PC-3 (cell line): ENCODE measurements around the gene FTO. TPM values are rescaled to one million over a fixed set of nuclear protein-coding genes. Genes with fewer than 3 reads are reported as not detected.

Experiments used
- ATAC-seq: fragments of 200-7000 bp; cut with Tn5 transposase; 2 replicates; pipeline ENCODE4 v1.9.1; 2020; ENCODE audit warnings: mild to moderate bottlenecking, moderate library complexity
- BruUV-seq: library from RNA; stranded (reverse); fragments of 400-500 nt; replicated peaks from 2 replicates; lab custom pipeline; 2021; lab: Mats Ljungman, UMichigan
- CTCF ChIA-PET: fragments of 300-600 bp; sonication (Branson Sonifier 250); formaldehyde crosslinking; loops from one replicate; lab custom pipeline; 2022; ENCODE audit warnings: antibody characterized with exemption; lab: Charles Lee
- POLR2A ChIA-PET: fragments of 300-600 bp; sonication (Branson Sonifier 250); formaldehyde crosslinking; loops from one replicate; lab custom pipeline; 2022; ENCODE audit warnings: antibody characterized with exemption; ENCODE audit not compliant: unreplicated experiment; lab: Charles Lee
- DNase-seq: peaks from one replicate; pipeline ENCODE4 v3.0.0-alpha.2; 2015
- H2AFZ ChIP-seq: fragments of 300-600 bp; sonication (generic); 2 replicates; pipeline ENCODE4 v1.6.0; 2016; ENCODE audit warnings: antibody characterized with exemption, low read length
- H3F3A ChIP-seq: fragments of 300-600 bp; sonication (generic); one replicate; pipeline ENCODE4 v1.6.0; 2017; ENCODE audit warnings: antibody characterized with exemption, low read length, control low read depth, mild to moderate bottlenecking; ENCODE audit not compliant: unreplicated experiment
- H3K27ac ChIP-seq: fragments of 300-600 bp; sonication (generic); 2 replicates; pipeline ENCODE4 v1.5.1; 2016; ENCODE audit warnings: mild to moderate bottlenecking, low read length
- H3K27me3 ChIP-seq: fragments of 300-600 bp; sonication (generic); 2 replicates; pipeline ENCODE4 v1.6.1; 2016; ENCODE audit warnings: low read length, mixed read lengths
- H3K36me3 ChIP-seq: fragments of 300-600 bp; sonication (generic); 2 replicates; pipeline ENCODE4 v1.6.1; 2016; ENCODE audit warnings: low read depth, mixed run types, low read length, mixed read lengths
- H3K4me1 ChIP-seq: fragments of 300-600 bp; sonication (generic); 2 replicates; pipeline ENCODE4 v1.5.1; 2016; ENCODE audit warnings: low read length; ENCODE audit not compliant: insufficient read depth
- H3K4me2 ChIP-seq: fragments of 300-600 bp; sonication (generic); 2 replicates; pipeline ENCODE4 v1.6.0; 2016; ENCODE audit warnings: low read length
- H3K4me3 ChIP-seq: fragments of 300-600 bp; sonication (generic); 2 replicates; pipeline ENCODE4 v1.5.1; 2016; ENCODE audit warnings: mild to moderate bottlenecking, low read length, mixed read lengths
- H3K79me2 ChIP-seq: fragments of 300-600 bp; sonication (generic); 2 replicates; pipeline ENCODE4 v1.6.1; 2017; ENCODE audit warnings: low read length, mixed read lengths
- H3K9ac ChIP-seq: fragments of 300-600 bp; sonication (generic); 2 replicates; pipeline ENCODE4 v1.6.0; 2016; ENCODE audit warnings: mild to moderate bottlenecking, low read length
- H3K9me2 ChIP-seq: fragments of 300-600 bp; sonication (generic); replicated peaks from 2 replicates; pipeline ENCODE4 v1.6.1; 2016; ENCODE audit warnings: mixed run types, low read length, mixed read lengths
- H3K9me3 ChIP-seq: fragments of 300-600 bp; sonication (generic); 2 replicates; pipeline ENCODE4 v1.6.1; 2016; ENCODE audit warnings: low read length, mixed read lengths
- H4K20me1 ChIP-seq: fragments of 300-600 bp; sonication (generic); 2 replicates; pipeline ENCODE4 v1.6.1; 2016; ENCODE audit warnings: low read length, mixed read lengths
- CTCF ChIP-seq: fragments of 300-600 bp; sonication (generic); conservative IDR thresholded peaks from 2 replicates; pipeline ENCODE4 v1.5.1; 2017; ENCODE audit warnings: antibody characterized with exemption, low read depth, mild to moderate bottlenecking, low read length
- EZH2 ChIP-seq: fragments of 300-600 bp; sonication (generic); IDR thresholded peaks from one replicate; pipeline ENCODE4 v1.6.1; 2017; ENCODE audit warnings: antibody characterized with exemption, mild to moderate bottlenecking, low read length; ENCODE audit not compliant: unreplicated experiment
- EZH2phosphoT487 ChIP-seq: fragments of 300-600 bp; sonication (generic); IDR thresholded peaks from 2 replicates; pipeline ENCODE4 v1.6.1; 2018; ENCODE audit warnings: mild to moderate bottlenecking, antibody characterized with exemption, low read length, borderline replicate concordance
- intact Hi-C: fragments of 100-400 bp; cut with micrococcal nuclease; formaldehyde crosslinking; loops from 2 replicates; pipeline ENCODE4 v1.9.0; 2023
- total RNA-seq: library from RNA; depleted of rRNA; stranded (reverse); fragments of >200 nt; gene quantifications from 2 replicates; pipeline ENCODE4 v1.2.3, GENCODE V29; 2014

The FTO gene
- total RNA-seq, 1 experiment from 2014 or later = 27.0 TPM

- no peak overlapping the region for H3K4me3 ChIP-seq
- no peaks in the 10 kb centered on the region for H3K79me2 ChIP-seq
- H3K9ac ChIP-seq = no peak overlapping the region
- H3K27me3 ChIP-seq = no peaks in the 10 kb centered on the region
- H3K9me3 ChIP-seq = no peaks in the 10 kb centered on the region
- H3K4me1 ChIP-seq = no peaks in the 10 kb centered on the region
- no peak overlapping the region for H3K4me2 ChIP-seq
- intact Hi-C loops = no loop called here
- no TSS peak for BruUV-seq
- no peak overlapping the region for H2AFZ ChIP-seq
- no peaks in the 10 kb centered on the region for H4K20me1 ChIP-seq
- H3K9me2 ChIP-seq = no peaks in the 10 kb centered on the region
- no peaks in the 10 kb centered on the region for H3F3A ChIP-seq
- no peak for TF ChIP-seq EZH2
- no peak for TF ChIP-seq EZH2phosphoT487
- no peak for TF ChIP-seq CTCF
- ChIA-PET POLR2A (no interaction called here), CTCF (no interaction called here)
- DNase-seq = no peak
- no peak overlapping the region for H3K27ac ChIP-seq
- no peaks in the 10 kb centered on the region for H3K36me3 ChIP-seq
- no peak for ATAC-seq
Measured at GRCh38 chr16:53855056-53855455, 151.1 kb downstream of the FTO start.

- DNase-seq (no peak), ATAC-seq (no peak)
- Histone ChIP-seq H3K4me2 (no peak overlapping the region), H3K36me3 (no peaks in the 10 kb centered on the region), H3K27me3 (no peaks in the 10 kb centered on the region), H2AFZ (no peak overlapping the region), H3K79me2 (no peaks in the 10 kb centered on the region), H3K4me3 (no peak overlapping the region), H3K9me2 (no peaks in the 10 kb centered on the region), H3F3A (no peaks in the 10 kb centered on the region), H4K20me1 (no peaks in the 10 kb centered on the region), H3K27ac (no peak overlapping the region), H3K9ac (no peak overlapping the region), H3K9me3 (no peaks in the 10 kb centered on the region), H3K4me1 (no peaks in the 10 kb centered on the region)
- intact Hi-C loops = no loop called here
- ChIA-PET CTCF (no interaction called here), POLR2A (no interaction called here)
- BruUV-seq = no TSS peak
- TF ChIP-seq EZH2 (no peak), EZH2phosphoT487 (no peak), CTCF (no peak)
Measured at GRCh38 chr16:53855511-53855910, 151.6 kb downstream of the FTO start.

- intact Hi-C loops = loop anchor here (10.0 kb wide), 1 partner anchor 45 kb away; no protein-coding TSS in a partner anchor
- BruUV-seq = no TSS peak
- no peak overlapping the region for H3K4me3 ChIP-seq
- H3K4me1 ChIP-seq = peaks cover 13% of the 10 kb centered on the region
- CTCF ChIA-PET = no interaction called here
- H3K9me3 ChIP-seq = no peaks in the 10 kb centered on the region
- H3K4me2 ChIP-seq = no peak overlapping the region
- DNase-seq (no peak), ATAC-seq (no peak)
- no peaks in the 10 kb centered on the region for H3K79me2 ChIP-seq
- H3K9me2 ChIP-seq = no peaks in the 10 kb centered on the region
- TF ChIP-seq EZH2 (no peak), CTCF (no peak), EZH2phosphoT487 (no peak)
- H2AFZ ChIP-seq = no peak overlapping the region
- H3K27me3 ChIP-seq = no peaks in the 10 kb centered on the region
- H3K36me3 ChIP-seq = no peaks in the 10 kb centered on the region
- POLR2A ChIA-PET = no interaction called here
- no peak overlapping the region for H3K9ac ChIP-seq
- no peaks in the 10 kb centered on the region for H4K20me1 ChIP-seq
- H3K27ac ChIP-seq = no peak overlapping the region
- no peaks in the 10 kb centered on the region for H3F3A ChIP-seq
Measured at GRCh38 chr16:53859995-53860540, 156.1 kb downstream of the FTO start.
